ENCODE data around the gene RGS1. TPM values are rescaled to one million over a fixed set of nuclear protein-coding genes. Genes with fewer than 3 reads are reported as not detected.

RGS1 gene
- total and polyA plus RNA-seq, 9 of the 15 experiments (the other 6 are each of a cell fraction or from before 2014, with no cell fraction given): not detected

DNA sequence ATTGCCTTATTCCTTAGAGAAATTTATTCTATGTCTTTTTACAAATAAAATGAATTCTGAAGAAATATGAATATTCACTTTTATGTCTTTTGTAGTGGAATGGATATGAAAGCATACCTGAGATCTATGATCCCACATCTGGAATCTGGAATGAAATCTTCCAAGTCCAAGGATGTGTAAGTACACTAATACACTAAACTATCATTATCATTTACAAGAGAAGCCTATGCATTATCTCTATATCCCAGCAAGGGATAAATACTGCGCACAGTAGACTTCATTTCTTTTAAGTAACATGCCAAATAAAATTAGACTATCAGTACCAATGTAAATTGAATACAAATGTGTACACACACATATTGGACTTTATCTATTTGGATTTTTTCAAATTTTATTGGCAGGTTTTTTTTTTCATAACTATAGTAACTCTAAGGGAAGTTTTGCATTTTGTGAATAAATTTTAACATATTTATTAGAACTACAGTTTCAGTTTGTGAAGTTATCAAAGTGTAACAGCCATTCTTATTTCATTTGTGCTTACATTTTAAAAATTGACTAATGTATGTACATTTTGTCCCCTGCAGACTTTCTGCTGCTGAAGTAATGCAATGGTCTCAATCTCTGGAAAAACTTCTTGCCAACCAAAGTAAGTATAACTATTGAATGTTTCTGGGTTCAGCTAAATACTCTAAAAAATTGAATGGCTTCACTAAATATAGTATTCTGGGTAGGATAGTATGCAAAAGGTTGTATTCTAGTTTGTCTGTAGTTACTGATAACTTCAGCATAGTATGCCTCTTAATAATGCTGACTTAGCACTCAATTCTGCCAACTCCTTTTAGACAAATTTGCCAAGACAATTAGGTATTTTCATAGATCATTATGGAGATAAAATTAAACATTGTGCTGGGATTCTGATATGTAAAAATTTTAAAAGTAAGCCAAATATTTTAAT is 894 bp downstream of the RGS1 start (continued):
- TF ChIP-seq RBM34 (IDR thresholded peaks at IDR 0.05; ENCODE audit: borderline replicate concordance, insufficient read depth, low read length) (no peak), DDX20 (tag; IDR thresholded peaks at IDR 0.05; ENCODE audit: low read depth) (no peak), MAFF (IDR thresholded peaks at IDR 0.05; ENCODE audit: low read length) (peak; percentile 56), ZNF316 (IDR thresholded peaks at IDR 0.05) (peak; percentile 77), ILF3 (IDR thresholded peaks at IDR 0.05; ENCODE audit: borderline replicate concordance) (no peak), C11orf30 (IDR thresholded peaks at IDR 0.05; ENCODE audit: low read depth) (0 out of 2 replicates have a peak, but pooled peaks have one; percentile 46), ZEB2 (IDR thresholded peaks at IDR 0.05) (no peak), MAFG (tag; conservative IDR thresholded peaks at IDR 0.05) (0 out of 2 replicates have a peak, but pooled peaks have one; percentile 9), EWSR1 (IDR thresholded peaks at IDR 0.05; ENCODE audit: borderline replicate concordance, low read depth, partially characterized antibody) (no peak)
- TF ChIP-seq, protein P1, sequence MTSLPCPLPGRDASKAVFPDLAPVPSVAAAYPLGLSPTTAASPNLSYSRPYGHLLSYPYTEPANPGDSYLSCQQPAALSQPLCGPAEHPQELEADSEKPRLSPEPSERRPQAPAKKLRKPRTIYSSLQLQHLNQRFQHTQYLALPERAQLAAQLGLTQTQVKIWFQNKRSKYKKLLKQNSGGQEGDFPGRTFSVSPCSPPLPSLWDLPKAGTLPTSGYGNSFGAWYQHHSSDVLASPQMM (CRISPR knock-in tag; IDR thresholded peaks at IDR 0.05): no peak
- TF ChIP-seq, protein P2, sequence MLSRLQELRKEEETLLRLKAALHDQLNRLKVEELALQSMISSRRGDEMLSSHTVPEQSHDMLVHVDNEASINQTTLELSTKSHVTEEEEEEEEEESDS (CRISPR knock-in tag; IDR thresholded peaks at IDR 0.05): no peak
- TF ChIP-seq, protein P3, sequence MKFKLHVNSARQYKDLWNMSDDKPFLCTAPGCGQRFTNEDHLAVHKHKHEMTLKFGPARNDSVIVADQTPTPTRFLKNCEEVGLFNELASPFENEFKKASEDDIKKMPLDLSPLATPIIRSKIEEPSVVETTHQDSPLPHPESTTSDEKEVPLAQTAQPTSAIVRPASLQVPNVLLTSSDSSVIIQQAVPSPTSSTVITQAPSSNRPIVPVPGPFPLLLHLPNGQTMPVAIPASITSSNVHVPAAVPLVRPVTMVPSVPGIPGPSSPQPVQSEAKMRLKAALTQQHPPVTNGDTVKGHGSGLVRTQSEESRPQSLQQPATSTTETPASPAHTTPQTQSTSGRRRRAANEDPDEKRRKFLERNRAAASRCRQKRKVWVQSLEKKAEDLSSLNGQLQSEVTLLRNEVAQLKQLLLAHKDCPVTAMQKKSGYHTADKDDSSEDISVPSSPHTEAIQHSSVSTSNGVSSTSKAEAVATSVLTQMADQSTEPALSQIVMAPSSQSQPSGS (CRISPR knock-in tag; IDR thresholded peaks at IDR 0.05): no peak
- TF ChIP-seq, protein P4, sequence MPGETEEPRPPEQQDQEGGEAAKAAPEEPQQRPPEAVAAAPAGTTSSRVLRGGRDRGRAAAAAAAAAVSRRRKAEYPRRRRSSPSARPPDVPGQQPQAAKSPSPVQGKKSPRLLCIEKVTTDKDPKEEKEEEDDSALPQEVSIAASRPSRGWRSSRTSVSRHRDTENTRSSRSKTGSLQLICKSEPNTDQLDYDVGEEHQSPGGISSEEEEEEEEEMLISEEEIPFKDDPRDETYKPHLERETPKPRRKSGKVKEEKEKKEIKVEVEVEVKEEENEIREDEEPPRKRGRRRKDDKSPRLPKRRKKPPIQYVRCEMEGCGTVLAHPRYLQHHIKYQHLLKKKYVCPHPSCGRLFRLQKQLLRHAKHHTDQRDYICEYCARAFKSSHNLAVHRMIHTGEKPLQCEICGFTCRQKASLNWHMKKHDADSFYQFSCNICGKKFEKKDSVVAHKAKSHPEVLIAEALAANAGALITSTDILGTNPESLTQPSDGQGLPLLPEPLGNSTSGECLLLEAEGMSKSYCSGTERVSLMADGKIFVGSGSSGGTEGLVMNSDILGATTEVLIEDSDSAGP (CRISPR knock-in tag; IDR thresholded peaks at IDR 0.05): no peak
- TF ChIP-seq, protein P5, sequence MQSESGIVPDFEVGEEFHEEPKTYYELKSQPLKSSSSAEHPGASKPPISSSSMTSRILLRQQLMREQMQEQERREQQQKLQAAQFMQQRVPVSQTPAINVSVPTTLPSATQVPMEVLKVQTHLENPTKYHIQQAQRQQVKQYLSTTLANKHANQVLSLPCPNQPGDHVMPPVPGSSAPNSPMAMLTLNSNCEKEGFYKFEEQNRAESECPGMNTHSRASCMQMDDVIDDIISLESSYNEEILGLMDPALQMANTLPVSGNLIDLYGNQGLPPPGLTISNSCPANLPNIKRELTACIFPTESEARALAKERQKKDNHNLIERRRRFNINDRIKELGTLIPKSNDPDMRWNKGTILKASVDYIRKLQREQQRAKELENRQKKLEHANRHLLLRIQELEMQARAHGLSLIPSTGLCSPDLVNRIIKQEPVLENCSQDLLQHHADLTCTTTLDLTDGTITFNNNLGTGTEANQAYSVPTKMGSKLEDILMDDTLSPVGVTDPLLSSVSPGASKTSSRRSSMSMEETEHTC (IDR thresholded peaks at IDR 0.05): no peak
- TF ChIP-seq, protein P6, sequence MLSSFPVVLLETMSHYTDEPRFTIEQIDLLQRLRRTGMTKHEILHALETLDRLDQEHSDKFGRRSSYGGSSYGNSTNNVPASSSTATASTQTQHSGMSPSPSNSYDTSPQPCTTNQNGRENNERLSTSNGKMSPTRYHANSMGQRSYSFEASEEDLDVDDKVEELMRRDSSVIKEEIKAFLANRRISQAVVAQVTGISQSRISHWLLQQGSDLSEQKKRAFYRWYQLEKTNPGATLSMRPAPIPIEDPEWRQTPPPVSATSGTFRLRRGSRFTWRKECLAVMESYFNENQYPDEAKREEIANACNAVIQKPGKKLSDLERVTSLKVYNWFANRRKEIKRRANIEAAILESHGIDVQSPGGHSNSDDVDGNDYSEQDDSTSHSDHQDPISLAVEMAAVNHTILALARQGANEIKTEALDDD (IDR thresholded peaks at IDR 0.05): no peak

Data from K562 (cell line).